ENCODE results near the gene SOX13. TPM values are rescaled to one million over a fixed set of nuclear protein-coding genes. Genes with fewer than 3 reads are reported as not detected.

SOX13 gene
- total RNA-seq, 6 experiments from 2014 or later, result 9.9 to 13.5 (median 11.1) TPM

- no peak overlapping the region for H3K27ac Mint-ChIP-seq
- H3K4me1 Mint-ChIP-seq (ENCODE audit: low read depth), result no peaks in the 10 kb centered on the region
- H3K9me3 Mint-ChIP-seq, result no peaks in the 10 kb centered on the region
- no peak overlapping the region for H3K4me3 Mint-ChIP-seq
- no peaks in the 10 kb centered on the region for H3K36me3 Mint-ChIP-seq (ENCODE audit: low read depth)
- DNase-seq, result no peak
- H3K27me3 Mint-ChIP-seq (ENCODE audit: insufficient read depth), result peaks cover 29% of the 10 kb centered on the region
- TF ChIP-seq, protein P1, sequence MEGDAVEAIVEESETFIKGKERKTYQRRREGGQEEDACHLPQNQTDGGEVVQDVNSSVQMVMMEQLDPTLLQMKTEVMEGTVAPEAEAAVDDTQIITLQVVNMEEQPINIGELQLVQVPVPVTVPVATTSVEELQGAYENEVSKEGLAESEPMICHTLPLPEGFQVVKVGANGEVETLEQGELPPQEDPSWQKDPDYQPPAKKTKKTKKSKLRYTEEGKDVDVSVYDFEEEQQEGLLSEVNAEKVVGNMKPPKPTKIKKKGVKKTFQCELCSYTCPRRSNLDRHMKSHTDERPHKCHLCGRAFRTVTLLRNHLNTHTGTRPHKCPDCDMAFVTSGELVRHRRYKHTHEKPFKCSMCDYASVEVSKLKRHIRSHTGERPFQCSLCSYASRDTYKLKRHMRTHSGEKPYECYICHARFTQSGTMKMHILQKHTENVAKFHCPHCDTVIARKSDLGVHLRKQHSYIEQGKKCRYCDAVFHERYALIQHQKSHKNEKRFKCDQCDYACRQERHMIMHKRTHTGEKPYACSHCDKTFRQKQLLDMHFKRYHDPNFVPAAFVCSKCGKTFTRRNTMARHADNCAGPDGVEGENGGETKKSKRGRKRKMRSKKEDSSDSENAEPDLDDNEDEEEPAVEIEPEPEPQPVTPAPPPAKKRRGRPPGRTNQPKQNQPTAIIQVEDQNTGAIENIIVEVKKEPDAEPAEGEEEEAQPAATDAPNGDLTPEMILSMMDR (IDR thresholded peaks at IDR 0.05), result no peak
Measured at GRCh38 chr1:204149107-204149506, 76.2 kb downstream of the SOX13 start.

- Mint-ChIP-seq H3K27me3 (ENCODE audit: insufficient read depth) (peaks cover 27% of the 10 kb centered on the region), H3K9me3 (no peaks in the 10 kb centered on the region), H3K27ac (no peak overlapping the region), H3K36me3 (ENCODE audit: low read depth) (no peaks in the 10 kb centered on the region), H3K4me3 (no peak overlapping the region), H3K4me1 (ENCODE audit: low read depth) (no peaks in the 10 kb centered on the region)
- DNase-seq, result no peak
- TF ChIP-seq, protein P1 (IDR thresholded peaks at IDR 0.05), result no peak
Measured at GRCh38 chr1:204149635-204150565, 77.0 kb downstream of the SOX13 start.

DNA sequence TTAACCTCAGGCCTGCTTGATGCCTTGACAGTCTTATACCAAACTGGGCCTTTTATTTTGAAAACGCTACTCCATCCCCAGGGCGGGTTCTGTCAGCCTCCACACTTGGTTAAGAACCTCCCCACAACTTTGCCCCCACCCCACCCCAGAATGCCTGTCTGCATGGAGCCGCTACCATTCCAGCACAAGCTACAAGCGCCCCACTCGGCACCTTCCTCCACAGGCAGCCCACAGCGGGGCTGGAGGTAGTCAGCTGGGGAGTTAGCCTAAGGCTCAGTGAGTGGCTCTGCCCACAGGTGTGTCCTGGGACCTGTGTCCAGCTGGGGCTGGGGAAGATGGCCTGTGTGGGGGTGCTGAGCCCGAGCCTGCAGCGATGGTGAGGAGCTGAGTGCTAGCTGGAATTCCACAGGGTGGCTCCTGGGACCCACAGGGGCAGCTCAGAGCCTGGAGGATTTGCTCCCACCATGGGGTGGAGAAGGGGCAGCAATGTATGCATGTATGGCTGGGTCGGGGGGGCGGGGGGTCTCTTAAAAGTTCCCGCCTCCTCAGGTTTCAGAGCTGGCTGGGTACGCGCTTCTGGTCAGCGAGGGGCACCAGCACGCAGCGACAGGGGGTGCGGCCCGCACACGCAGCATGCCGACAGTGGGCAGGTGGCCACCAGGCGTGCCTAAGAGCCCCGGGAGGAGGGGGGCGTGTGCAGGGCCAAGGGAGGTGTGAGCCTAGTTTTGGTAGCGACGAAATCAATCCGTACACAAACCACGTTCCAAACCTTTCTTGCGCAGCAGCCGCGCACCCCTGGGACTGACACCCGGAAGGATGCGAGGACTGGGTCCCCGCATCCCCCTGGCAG, 78.0 kb downstream of the SOX13 start:
- H3K27ac Mint-ChIP-seq, result no peak overlapping the region
- no peaks in the 10 kb centered on the region for H3K4me1 Mint-ChIP-seq (ENCODE audit: low read depth)
- no peaks in the 10 kb centered on the region for H3K9me3 Mint-ChIP-seq
- DNase-seq, result no peak
- H3K36me3 Mint-ChIP-seq (ENCODE audit: low read depth), result no peaks in the 10 kb centered on the region
- H3K4me3 Mint-ChIP-seq, result no peak overlapping the region
- TF ChIP-seq, protein P1 (IDR thresholded peaks at IDR 0.05), result no peak
- peaks cover 28% of the 10 kb centered on the region for H3K27me3 Mint-ChIP-seq (ENCODE audit: insufficient read depth)

DNA sequence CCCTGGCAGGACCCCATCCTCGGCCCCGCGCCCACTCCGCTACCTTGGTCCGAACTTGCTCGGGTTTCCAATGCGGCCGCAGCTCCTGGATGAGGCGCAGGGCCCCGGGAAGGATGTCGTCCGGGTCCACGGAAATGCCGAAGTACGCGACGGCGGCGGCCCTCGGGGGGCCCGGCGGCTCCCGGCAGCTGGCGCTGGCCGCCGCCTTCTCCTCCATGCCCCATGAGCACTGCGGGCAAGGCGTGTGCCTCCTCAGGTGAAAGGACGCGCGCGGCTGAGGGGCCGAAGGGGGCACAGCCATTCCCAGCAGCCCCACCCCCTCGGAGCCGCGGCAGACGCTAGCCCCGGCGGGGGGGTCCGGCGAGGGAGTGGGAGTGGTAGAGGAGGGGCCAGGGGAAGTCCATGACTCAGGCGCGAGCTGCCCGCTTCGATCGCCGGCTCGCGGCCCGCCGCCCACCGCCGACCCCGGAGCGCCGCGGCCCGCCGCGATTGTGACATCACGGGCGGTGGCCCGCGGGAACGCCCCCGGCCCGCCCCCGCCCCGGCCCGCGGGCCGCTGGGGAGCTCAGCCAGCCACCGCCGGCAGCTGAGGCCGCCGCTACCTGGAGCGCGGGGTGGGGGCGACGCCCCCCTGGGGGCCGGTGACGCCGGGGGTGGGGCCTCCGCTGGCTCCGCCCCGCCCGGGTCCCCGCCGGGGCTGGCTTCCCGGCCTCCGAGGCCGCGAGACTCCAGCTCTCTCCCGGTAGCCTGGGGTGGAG, 78.8 kb downstream of the SOX13 start, which contains the start of gene ETNK2:
ETNK2 (minus strand) TSS at position 493 of the 758 bp plus-strand sequence; CDS start at position 301, 192 bp downstream.
- peak within 1 kb of the TSS; percentile 76 for H3K4me3 Mint-ChIP-seq
- H3K27ac Mint-ChIP-seq, result no peak within 1 kb of the TSS
- TF ChIP-seq, protein P1 (IDR thresholded peaks at IDR 0.05), result no peak
- H3K36me3 Mint-ChIP-seq (ENCODE audit: low read depth), result no peaks in the 10 kb centered on the region
- H3K27me3 Mint-ChIP-seq (ENCODE audit: insufficient read depth), result peaks cover 21% of the 10 kb centered on the region
- no peak for DNase-seq
- no peaks in the 10 kb centered on the region for H3K9me3 Mint-ChIP-seq
- no peaks in the 10 kb centered on the region for H3K4me1 Mint-ChIP-seq (ENCODE audit: low read depth)
